HG03097 (cell line): ENCODE measurements around the gene KCNG2.

Experiments used
- ATAC-seq: cut with Tn5 transposase; IDR thresholded peaks from one replicate; pipeline ENCODE4 v1.9.1; 2021; ENCODE audit not compliant: unreplicated experiment, low FRiP score

The KCNG2 gene

DNA sequence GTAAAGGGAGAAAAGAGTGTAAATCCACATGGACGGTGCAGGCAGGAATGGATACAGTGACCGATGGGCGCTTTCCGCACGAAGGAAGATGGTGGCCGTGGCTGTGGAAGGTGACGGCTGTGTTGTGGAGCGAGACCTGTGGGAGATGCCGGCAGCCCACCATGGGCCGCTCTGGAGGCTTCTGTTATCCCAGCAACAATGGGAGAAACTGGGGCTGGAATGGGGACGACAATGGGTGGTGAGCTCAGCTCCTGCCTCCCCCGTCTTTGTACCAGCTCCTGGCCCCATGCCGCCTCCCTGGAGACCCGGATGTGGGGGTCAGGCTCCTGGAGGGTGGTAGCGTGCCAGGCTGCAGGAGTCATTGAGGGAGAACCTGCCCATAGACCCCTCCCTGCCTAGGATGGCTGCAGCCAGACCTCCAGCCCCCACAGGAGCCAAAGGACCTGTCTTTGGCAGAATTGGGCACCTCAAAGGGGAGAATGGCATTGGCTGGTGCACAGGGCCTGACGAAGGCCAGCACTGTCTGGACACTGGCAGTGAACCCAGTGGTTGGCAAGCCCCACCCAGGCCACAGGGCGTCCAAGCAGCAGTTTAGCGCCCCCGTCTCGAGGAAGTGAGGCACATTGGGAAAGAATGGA is 81.1 kb downstream of the KCNG2 start:
- no peak for ATAC-seq

DNA sequence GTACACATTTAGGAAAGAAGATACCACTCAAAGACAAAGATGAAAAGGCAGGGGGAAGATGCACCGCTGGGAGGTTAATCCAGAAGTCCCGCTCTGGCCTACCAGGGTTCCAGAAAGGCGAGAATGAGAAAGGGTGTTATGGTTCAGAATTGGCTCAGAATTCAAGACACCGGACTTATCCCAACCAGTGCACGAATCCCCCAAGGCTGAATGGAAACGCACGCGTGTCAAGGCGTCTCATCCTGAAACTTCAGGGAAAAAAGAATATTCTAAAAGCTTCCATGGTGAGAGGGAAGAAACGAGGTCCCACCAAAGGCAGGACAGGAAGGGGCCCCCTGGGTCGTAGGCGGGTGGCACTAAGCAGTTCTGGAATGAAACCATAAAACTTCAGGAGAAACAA is 81.8 kb downstream of the KCNG2 start:
- no peak for ATAC-seq

DNA sequence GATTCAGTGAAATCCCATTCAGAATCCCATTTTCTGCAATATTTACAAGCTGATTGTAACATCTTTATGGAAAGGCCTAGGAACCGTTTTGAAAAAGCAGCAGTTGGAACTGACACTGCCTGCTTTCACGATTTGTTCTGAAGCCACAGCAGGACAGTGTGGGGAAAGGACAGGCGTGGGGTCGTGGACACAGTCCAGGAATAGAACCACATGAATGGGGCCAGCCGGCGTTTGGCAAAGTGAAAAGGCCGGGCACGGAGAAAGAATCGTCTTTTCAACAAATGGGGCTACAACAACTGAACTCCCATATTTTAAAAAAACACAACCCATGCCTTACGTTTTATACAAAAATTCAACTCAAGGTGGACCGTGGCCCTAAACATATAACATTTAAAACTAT is 84.0 kb downstream of the KCNG2 start:
- no peak for ATAC-seq

DNA sequence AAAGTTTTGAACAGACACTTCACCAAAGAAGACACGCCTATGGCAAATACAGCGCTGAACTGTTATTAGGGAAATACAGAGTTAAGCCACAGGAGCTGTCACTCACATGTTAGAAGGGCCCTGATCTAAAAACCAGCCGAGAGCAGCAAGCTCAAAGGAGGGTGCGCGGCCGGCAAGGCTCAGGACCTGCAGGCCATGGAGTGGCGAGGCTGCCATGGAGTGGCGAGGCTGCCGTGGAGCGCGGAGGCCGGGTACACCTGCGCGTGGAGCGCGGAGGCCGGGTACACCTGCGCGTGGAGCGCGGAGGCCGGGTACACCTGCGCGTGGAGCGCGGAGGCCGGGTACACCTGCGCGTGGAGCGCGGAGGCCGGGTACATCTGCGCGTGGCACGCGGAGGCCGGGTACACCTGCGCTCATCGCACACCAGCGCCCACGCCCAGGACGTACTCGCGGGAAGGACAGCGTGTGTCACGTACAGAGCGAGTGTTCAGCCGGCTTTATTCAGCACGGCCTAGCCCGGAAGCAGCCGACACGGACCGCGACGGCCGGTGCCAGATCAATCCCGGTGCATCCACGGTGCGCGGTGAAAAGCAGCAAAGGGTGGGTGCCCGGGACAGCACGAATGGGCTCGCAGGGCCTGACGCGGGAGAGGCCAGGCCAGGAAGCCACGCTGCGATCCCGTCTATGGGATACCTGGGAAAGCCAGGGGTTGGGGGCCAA is 84.9 kb downstream of the KCNG2 start:
- ATAC-seq = no peak

DNA sequence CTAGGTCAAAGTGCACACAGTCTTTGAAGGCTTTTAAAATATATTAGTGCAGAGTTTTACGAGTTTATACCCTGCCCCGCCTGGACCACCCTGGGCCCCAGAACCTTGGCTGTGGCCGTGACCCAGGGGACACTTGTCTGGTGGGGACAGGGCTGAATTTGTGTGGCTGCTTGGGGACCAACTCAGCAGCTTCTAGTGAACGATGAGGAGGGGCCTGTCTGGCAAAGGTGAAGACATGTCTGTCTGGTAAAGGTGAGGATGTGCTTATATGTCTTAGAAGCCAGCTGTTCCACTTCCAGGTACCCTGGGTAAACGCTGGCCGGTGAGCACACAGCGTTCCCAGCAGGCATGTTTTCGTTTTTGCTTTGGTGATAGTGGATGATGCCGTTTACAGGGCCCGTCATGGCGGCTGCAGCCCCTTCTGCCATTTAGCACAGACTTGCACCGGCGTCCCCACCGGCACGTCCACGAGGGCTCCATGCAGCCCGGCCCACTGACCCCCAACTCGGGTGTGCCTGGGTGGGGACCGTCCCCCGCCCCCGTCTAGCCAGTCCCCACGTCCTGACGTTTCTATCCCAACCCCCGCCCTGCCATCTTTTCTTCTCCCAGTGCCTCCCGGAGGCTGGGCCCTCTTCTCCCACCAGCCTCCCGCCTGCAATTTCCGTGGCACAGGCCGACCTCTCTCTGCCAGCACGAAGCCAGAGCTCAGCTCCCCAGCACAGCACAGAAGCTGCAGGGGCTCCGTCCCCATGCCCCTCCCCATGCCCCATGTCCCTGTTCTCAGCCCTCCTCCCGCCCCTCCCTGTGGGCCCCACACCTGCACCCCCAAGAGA is 85.9 kb downstream of the KCNG2 start:
- ATAC-seq = no peak

DNA sequence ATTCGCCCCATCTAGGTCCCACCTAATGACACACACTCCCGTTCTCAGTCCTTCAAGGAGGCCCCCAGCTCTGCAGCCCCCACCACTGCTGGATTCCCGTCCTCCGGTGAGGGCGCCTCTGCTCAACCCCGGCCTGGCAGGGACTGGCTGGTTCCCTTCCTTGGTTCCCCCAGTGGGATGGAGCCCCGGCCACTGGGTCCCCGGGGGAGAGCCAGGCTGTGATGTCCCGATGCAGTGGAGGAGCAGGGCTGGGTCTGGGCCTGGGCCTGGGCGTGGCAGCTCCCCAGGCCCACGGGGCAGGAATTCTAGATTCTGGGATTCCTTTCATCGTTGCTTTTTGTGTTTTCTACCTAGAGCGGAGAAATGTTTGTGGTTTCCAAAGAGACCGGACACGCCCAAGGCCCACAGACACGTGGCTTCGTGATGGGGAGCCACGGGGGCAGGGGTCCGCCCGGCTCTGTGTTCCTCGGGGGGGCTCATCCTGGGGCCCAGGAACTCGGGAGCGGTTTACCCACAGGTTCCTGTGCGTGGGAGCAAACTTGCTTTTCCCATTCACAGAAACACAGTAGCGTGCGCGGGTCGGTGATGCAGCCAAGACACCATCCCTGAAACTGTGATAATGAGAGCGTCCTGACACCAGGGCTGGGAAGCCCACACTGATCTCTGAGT is 86.7 kb downstream of the KCNG2 start:
- ATAC-seq = no peak

DNA sequence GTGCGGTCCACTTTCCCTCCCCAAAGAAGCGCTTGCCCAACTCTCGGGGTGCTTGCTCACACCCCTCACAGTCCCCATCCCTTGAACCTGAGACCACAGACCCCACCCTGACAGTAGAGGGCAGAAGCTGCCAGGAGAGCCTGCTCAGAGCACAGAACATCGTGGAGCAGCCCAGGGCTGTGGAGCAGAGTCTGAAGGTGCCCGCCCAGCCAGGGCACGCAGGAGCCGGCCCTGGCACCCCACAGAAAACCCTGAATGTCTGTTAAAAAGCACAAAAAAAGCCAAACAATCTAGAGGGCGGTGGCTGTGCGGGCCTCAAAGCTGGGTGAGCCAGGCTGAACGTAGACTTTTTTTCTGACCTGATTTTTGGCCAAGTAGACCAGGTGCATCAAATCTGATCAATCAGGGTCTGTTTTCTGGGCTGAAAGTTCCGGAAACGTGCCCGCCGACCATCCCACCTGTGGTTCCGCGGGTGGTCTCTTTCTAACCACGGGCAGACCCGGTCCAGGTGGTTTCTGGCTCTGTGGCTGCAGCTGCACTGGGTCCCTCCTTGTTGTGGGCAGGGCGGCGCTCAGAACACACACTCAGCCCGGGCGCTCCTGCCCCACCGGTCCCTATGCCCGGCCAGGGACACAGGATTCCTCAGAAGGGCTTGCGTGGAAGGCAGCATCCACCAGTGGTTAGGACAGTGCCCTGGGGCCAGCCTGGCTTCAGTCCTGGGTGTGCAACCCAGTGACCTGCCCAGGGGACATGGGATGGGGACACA is 87.4 kb downstream of the KCNG2 start:
- no peak for ATAC-seq

DNA sequence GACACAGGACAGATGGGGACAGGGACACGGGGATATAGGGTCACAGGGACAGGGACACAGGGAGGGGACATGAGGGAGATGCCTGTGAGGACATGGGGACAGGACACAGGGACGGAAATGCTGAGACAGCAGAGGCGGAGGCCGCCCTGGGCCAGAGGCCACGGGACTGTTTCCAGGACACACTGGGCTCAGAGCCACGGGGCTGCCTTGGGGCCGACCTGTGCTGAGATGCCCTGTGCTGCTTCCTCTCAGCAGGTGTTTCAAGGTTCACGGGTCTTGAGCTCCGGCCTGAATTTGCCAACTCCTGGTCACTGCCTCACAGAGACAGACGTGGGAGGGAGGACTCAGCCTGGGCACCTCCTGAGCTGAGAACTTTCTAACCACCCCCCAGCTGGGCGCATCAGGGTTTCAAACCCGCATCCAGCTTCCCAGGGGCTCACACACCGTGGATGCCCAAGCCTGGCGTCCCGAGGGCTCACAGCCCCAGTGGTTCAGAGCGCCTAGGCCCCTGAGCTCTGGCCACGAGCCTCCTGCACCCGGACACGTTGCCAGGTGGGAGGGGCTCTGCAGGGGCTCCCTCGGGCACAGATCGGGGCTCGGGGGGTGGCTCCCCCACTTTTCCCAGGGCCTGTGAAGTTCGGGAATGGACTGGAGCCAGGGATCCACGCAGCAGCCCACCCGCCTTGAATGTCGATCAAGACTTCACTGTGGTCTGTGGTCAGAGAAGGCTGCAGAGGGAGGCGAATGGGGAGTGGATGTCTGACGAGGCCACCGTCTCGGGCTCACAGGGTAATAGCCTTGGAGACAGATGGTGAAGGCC is 89.7 kb downstream of the KCNG2 start:
- ATAC-seq = no peak

DNA sequence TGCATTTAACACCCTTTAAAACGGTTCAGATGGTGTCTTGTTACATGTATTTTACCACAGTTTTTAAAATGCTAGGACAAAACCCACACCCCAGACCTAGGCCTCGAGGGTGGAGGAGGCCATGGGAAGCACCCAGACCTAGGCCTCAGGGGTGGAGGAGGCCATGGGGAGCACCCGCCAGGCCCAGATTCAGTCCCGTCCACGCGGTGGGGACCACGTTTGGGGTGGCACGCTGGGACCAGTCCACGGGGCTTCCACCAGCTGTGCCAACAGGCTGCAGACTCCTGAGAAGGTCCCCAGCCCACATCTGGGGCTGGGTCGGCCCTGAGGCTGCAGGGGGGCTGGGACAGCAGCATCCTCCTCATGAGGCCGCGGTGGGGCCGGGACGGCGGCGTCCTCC is 90.3 kb downstream of the KCNG2 start:
- ATAC-seq = no peak

DNA sequence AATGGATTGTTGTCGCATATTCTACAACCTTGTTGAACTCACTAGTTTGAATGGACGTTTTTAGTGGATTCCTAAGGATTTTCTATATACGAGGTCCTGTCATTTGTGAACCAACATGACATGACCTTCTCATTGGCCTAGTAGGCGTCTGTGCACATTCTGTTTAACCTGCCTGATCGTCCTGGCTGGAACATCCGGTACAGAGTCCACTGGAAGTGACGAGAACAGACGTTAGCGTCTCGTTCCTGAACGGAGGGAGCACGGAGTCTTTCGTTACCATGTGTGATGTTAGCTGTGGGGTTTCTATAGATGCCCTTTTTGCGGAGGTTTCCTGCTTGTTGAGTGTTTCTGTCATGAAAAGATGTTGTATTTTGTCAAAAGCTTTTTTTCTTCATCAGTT is 91.8 kb downstream of the KCNG2 start:
- no peak for ATAC-seq

DNA sequence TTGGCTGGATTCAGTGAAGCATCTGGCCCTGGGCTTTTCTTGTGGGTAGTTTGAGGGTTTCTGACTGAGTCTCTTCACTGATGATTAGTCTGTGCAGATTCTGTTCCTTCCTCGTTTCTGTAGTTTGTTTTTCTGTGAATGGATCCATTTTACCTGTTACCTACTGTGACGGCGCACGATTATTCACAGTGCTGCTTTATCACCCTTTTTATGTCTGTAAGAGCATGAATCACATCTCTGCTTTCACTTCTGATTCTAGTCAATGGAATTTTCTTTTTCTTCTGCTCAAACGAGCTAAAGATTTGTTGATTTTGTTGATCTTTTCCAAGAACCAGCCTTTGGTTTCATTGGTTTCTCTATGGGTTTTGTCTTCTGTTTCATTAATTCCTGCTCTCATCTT is 92.9 kb downstream of the KCNG2 start:
- ATAC-seq = no peak

DNA sequence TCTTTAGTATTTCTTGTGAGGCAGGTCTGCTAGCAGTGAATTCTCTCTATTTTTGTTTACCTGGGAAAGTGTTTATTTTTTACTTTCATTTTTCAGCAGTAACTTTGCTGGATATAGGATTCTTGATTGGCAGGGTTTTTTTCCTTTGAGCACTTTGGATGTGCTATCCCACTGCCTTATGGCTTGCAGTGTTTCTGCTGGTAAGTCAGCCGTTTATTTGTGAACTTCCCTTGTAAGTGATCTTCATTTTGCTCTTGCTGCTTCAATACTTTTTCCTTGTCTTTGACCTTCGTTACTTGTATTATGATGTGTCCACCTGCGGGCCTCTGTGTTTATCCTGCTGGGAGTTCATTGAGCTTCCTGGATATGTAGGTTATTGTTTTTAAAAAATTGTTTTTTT is 99.0 kb downstream of the KCNG2 start:
- no peak for ATAC-seq

DNA sequence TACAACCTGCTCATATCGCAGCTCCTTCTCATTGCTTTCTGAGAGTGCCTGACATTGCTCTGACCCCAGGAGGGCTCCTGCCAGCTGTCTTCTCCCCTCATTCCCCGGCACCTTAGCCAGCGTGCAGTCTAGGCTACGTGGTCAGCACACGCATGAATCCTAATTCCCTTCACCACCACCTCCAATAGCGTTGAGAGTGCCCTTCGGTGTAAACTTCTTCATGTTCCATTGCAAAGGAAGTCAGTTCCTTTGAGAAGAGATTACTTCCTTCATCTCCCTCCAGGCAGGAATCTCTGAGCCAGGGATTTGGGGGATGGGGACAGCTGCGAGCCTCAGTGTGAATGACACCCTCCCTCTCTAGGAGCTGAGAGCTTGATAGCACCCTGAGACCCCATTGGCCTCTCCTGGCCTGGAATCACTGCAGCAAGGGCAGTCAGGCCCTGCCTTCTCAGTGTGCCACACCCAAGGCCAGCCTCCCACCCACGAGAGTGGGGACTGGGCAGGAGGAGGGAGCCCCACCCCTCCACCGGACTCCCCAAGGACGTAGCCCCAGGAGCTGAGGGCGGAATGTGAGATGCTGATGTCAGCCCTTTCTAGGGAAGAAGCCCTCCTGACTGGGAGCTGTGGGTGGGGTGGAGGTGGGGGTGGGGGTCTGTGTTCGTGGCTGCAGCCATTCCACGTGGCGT is 100.3 kb downstream of the KCNG2 start:
- ATAC-seq = no peak

DNA sequence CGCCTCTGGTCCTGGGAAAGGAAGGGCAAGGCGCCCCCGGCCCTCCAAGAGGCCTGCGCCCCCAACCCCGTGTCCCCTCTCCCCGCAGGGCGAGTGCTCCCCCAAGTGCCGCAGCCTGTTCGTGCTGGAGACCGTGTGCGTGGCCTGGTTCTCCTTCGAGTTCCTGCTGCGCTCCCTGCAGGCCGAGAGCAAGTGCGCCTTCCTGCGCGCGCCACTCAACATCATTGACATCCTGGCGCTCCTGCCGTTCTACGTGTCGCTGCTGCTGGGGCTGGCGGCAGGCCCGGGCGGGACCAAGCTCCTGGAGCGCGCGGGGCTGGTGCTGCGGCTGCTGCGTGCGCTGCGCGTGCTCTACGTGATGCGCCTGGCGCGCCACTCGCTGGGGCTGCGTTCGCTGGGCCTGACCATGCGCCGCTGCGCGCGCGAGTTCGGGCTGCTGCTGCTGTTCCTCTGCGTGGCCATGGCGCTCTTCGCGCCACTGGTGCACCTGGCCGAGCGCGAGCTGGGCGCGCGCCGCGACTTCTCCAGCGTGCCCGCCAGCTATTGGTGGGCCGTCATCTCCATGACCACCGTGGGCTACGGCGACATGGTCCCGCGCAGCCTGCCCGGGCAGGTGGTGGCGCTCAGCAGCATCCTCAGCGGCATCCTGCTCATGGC is 101.3 kb downstream of the KCNG2 start:
- no peak for ATAC-seq

DNA sequence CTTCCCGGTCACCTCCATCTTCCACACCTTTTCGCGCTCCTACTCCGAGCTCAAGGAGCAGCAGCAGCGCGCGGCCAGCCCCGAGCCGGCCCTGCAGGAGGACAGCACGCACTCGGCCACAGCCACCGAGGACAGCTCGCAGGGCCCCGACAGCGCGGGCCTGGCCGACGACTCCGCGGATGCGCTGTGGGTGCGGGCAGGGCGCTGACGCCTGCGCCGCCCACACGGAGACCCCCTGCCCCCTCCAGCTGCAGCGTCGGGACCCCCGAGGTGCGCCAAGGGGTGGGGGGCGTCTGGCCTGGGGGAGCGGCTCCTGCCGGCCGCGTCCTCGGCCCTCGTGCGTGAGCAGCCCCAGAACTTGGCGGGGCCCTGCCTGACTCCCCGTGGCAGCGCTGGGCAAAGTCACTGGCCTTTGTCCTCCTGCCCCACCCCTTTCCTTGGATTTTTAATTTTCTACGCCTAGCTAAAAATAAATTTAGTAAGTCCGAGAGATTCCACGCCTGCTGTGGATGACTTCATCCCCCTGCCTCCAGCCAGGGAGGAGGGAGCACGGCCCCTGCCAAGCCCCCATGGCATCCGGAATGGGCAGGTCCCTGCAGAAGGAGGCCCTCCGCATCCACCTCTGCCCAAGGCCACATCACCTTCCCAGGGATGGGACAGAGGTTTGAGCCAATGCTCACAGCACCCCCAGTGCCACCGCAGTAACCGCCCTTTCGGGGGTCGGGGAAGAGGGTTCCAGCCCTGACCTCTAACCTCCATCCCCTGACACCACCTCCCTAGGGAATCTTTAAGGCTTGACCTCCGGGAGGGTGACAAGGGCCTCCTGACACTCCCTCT is 102.1 kb downstream of the KCNG2 start:
- no peak for ATAC-seq

DNA sequence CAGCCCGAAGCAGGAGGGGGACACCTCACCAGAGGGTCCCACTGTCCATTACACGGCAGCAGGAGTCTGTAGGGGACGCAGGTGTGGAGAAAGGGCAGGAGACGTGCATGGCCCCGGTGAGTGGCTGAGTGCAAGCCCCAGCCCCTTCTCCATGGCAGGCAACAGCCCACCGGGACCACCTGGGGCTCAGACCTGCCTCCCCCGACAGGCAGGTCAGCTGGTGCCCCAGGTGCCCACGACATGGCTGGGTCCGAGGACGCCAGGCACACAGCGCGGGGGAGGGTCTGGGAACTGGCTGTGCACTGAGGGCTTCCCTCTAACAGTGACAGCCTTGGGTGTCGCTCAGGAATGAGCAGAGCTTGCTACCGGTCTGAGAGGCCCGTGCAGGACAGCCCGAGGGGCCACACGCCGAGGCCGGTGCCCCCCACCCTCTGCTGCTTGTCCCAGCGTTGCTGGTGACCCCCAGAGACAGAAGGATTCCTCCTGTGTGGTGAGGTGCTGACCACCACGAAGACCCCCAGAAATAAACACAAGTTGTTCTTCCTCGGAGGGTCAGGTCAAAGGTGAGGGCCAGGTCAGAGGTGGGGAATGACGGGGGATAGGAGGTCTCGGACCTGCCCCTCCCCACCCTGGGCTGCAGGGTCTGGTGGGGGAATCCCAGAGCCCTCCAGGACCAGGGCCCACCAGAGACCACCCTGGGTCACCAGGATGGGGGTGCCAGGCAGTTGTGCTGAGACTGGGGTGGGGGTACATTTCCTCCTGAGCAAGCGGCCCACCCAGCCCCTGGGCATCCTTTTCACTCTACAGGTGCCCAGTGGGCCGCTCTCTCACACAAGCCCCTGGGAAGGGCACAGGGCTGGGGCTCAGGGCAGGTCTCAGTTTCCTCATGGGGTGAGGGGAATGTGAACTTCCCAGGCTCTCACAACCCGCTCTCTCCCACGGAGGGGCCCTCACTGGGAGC is 103.2 kb downstream of the KCNG2 start:
- no peak for ATAC-seq

DNA sequence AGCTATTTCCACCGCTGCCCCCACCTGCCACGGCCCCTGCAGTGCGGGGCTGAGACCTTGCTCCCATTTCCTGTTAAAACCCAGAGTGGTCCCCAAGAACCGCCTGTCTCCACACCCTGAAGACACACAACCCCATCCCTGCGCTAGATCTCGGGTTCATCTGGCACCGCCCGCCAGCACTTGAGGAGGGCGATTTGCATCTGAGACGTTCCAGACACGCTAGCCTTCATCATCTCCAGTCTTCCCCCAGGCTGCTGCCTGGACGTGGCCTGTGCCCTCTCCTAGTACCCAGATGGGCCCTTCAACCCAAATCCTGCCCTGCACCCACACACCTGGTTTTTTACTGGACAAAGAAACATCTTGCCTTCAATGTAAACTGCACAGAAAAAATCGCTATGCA is 103.9 kb downstream of the KCNG2 start:
- no peak for ATAC-seq
